Calu3 (cell line): ENCODE results near the gene DDX39B. TPM values are rescaled to one million over a fixed set of nuclear protein-coding genes. Genes with fewer than 3 reads are reported as not detected.

ENCODE experiments used
- BruUV-seq: library from RNA; stranded (reverse); fragments of 400-500 nt; replicated peaks from 2 replicates; lab custom pipeline; 2021; lab: Mats Ljungman, UMichigan
- CTCF ChIA-PET: fragments of 300-600 bp; sonication (Branson Sonifier 250); formaldehyde crosslinking; loops from one replicate; lab custom pipeline; 2022; ENCODE audit warnings: antibody characterized with exemption; lab: Charles Lee
- DNase-seq: peaks from one replicate; pipeline ENCODE4 v3.0.0; 2022
- H3K27ac Mint-ChIP-seq: one replicate; pipeline ENCODE4 v1.8.0; 2022; ENCODE audit warnings: mixed read lengths; ENCODE audit not compliant: unreplicated experiment
- H3K27me3 Mint-ChIP-seq: one replicate; pipeline ENCODE4 v1.8.0; 2022; ENCODE audit warnings: mixed read lengths; ENCODE audit not compliant: unreplicated experiment
- H3K36me3 Mint-ChIP-seq: one replicate; pipeline ENCODE4 v1.8.0; 2022; ENCODE audit warnings: mild to moderate bottlenecking, moderate library complexity, mixed read lengths; ENCODE audit not compliant: insufficient read depth, unreplicated experiment
- H3K4me1 Mint-ChIP-seq: one replicate; pipeline ENCODE4 v1.8.0; 2022; ENCODE audit warnings: mild to moderate bottlenecking, low read depth, mixed read lengths; ENCODE audit not compliant: unreplicated experiment
- H3K4me3 Mint-ChIP-seq: one replicate; pipeline ENCODE4 v1.8.0; 2022; ENCODE audit warnings: mild to moderate bottlenecking, low read depth, moderate library complexity, mixed read lengths; ENCODE audit not compliant: unreplicated experiment
- H3K9me3 Mint-ChIP-seq: one replicate; pipeline ENCODE4 v1.8.0; 2022; ENCODE audit warnings: low read depth, mixed read lengths; ENCODE audit not compliant: unreplicated experiment
- intact Hi-C: fragments of 100-400 bp; cut with micrococcal nuclease; formaldehyde crosslinking; loops from one replicate; pipeline ENCODE4 v1.10.0; 2022; ENCODE audit not compliant: unreplicated experiment
- total RNA-seq: library from RNA; stranded (reverse); gene quantifications from 2 replicates; pipeline ENCODE4 v1.2.3, GENCODE V29; 2022
- TF ChIP-seq, protein P1 (sequence below): fragments of 200-600 bp; IDR thresholded peaks from one replicate; pipeline ENCODE4 v1.8.0; 2022; ENCODE audit warnings: antibody characterized with exemption; ENCODE audit not compliant: unreplicated experiment

Gene DDX39B
- total RNA-seq, 1 experiment from 2014 or later: 646 TPM

DNA sequence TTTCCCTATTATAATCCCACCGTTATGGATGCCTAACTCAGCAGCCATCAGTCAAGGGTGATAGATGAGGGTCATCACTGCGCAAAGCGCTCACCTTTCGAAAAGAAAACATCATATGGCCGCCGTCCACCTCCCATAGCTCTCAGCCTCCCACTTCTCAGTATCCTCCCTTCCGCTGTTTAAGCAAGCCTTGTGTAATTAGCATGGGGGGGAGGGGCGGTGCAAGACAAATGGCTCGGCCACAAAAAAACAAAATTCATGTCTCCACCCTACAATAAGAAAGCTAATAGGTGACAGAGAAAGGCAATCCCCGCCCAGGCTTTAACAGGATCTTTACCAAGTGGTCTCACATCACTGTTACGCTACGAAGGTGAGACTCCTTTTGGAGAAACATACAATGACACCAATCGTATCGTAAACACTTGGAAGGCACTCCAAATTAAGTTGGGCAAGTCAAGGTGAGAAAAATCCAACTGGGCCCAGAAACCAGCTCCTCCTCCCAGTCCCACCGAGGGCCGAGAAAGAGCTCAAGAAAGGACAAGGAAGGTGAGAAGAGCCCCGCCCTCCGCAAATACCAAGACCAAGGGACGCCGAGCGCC is 645 bp downstream of the DDX39B start:
- DNase-seq: peak; percentile 69
- intact Hi-C loops: loop anchor here (1.0 kb wide), 1 partner anchor 48 kb away; no protein-coding TSS in a partner anchor
- Mint-ChIP-seq H3K27me3 (no peaks in the 10 kb centered on the region), H3K4me3 (peak overlapping the region; percentile 70), H3K36me3 (peaks cover 67% of the 10 kb centered on the region), H3K4me1 (peaks cover 34% of the 10 kb centered on the region), H3K27ac (peak overlapping the region; percentile 88), H3K9me3 (no peaks in the 10 kb centered on the region)
- TSS peak; percentile 67 for BruUV-seq
- CTCF ChIA-PET: interaction anchor here (1.0 to 3.3 kb wide), 12 partner anchors 10 to 196 kb away, joined by 3 to 16 read pairs (median 7); partner anchors contain the start of genes C6orf47, MCCD1 and MICB
- TF ChIP-seq, protein P1, sequence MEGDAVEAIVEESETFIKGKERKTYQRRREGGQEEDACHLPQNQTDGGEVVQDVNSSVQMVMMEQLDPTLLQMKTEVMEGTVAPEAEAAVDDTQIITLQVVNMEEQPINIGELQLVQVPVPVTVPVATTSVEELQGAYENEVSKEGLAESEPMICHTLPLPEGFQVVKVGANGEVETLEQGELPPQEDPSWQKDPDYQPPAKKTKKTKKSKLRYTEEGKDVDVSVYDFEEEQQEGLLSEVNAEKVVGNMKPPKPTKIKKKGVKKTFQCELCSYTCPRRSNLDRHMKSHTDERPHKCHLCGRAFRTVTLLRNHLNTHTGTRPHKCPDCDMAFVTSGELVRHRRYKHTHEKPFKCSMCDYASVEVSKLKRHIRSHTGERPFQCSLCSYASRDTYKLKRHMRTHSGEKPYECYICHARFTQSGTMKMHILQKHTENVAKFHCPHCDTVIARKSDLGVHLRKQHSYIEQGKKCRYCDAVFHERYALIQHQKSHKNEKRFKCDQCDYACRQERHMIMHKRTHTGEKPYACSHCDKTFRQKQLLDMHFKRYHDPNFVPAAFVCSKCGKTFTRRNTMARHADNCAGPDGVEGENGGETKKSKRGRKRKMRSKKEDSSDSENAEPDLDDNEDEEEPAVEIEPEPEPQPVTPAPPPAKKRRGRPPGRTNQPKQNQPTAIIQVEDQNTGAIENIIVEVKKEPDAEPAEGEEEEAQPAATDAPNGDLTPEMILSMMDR: no peak

DNA sequence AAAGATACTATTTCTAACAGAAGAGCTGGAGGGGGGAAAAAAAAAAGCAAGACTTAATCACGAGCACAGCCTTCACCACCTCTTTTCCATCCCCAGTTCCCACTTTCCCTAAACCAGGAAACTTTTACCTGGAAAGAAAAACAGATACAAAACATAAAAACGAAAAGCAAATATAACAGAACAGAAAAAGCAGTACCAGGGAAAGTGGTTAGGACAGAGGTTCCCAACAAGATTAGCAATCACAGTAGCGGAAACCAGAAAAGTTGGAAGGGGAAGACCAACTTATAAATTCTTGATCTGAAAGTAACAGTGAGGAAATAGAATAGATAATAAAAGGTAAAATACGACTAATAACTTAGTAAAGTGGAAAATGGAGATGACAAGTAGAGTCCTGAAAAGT is 1.2 kb downstream of the DDX39B start:
- Mint-ChIP-seq H3K36me3 (peaks cover 72% of the 10 kb centered on the region), H3K9me3 (no peaks in the 10 kb centered on the region), H3K27ac (peak overlapping the region; percentile 88), H3K27me3 (no peaks in the 10 kb centered on the region), H3K4me3 (peak overlapping the region; percentile 70), H3K4me1 (peaks cover 36% of the 10 kb centered on the region)
- CTCF ChIA-PET: interaction anchor here (1.0 to 3.3 kb wide), 9 partner anchors 11 to 197 kb away, joined by 3 to 16 read pairs (median 7); partner anchors contain the start of genes MCCD1 and MICB
- no peak for DNase-seq
- TF ChIP-seq, protein P1: no peak
- intact Hi-C loops: loop anchor here (1.0 kb wide), 2 partner anchors 43 to 47 kb away; no protein-coding TSS in a partner anchor
- no TSS peak for BruUV-seq

DNA sequence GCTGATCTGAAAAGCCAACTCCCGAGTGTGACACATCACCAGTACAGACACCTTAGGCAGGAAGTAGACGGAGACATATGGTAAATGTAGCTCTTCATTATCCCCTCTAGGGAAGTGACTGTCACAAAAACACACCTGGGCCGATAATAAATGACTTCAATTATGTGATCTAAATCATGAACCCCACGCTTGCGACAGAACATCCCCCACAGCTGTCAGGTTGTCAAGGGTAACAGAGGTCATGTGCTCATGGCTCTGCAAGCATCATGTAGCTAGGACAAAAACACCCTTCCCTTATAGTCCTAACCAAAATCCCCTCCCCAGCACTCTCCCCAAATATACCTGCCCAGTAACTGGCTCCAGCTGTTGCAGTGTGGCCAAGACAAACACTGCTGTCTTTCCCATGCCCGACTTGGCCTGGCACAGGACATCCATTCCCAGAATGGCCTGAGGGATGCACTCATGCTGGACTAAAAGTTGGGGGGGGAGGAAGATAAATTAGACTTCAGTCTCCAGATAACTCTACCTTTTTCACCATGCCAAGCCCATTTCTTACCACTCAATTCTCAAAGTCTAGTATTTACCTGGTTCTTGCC is 2.9 kb downstream of the DDX39B start:
- CTCF ChIA-PET: interaction anchor here (1.5 kb wide), 1 partner anchor 44 kb away, joined by 4 read pairs; no protein-coding TSS in a partner anchor
- no TSS peak for BruUV-seq
- H3K36me3 Mint-ChIP-seq: peaks cover 90% of the 10 kb centered on the region

DNA sequence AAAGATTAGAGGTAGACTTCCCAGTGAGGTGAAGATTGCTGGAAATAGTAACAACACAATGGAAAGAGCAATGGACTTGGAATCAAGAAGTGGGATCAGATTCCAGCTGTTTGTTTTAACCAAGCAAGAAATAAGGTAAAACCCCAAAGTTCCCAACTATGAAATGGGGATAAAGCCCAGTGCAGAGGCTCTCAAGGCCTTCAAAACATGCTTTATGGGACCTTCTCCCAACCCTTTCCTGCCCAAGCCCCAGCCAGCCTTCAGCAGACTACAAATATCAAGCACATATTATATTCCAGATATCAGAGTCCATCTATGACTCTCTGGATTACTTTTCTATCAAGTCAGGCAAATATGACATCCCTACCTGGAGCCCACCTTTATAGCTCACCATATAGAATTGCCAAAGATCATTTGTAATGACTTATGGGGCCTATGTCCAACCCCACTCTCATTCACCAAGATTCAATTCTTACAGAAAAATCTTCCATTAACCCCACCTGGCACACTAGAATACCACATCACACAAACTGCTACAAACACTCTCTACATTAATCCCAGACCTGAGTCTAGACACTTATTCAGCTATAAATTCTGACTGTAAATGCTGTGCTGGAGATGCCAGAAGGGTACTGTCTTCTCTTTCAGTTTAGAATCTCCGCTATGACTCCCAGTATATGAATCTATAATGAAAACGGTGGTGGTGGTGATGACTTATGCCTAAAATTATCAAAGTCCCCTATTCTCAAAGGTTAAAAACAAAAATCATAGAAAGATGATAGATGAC is 6.1 kb downstream of the DDX39B start:
- no TSS peak for BruUV-seq
- peak overlapping the region; percentile 48 for H3K27ac Mint-ChIP-seq
- H3K4me3 Mint-ChIP-seq: no peak overlapping the region
- H3K27me3 Mint-ChIP-seq: no peaks in the 10 kb centered on the region
- TF ChIP-seq, protein P1: no peak
- H3K4me1 Mint-ChIP-seq: peaks cover 49% of the 10 kb centered on the region
- no peaks in the 10 kb centered on the region for H3K9me3 Mint-ChIP-seq
- peaks cover 100% of the 10 kb centered on the region for H3K36me3 Mint-ChIP-seq
- no peak for DNase-seq
- intact Hi-C loops: no loop called here
- CTCF ChIA-PET: interaction anchor here (0.6 to 1.2 kb wide), 2 partner anchors 11 to 375 kb away, joined by 3 to 4 read pairs; no protein-coding TSS in a partner anchor

More for the DNA sequence above, 2.9 kb downstream of the DDX39B start:
- no peaks in the 10 kb centered on the region for H3K27me3 Mint-ChIP-seq
- peak overlapping the region; percentile 70 for H3K4me3 Mint-ChIP-seq
- intact Hi-C loops: no loop called here
- peak overlapping the region; percentile 88 for H3K27ac Mint-ChIP-seq
- TF ChIP-seq, protein P1: no peak
- peaks cover 41% of the 10 kb centered on the region for H3K4me1 Mint-ChIP-seq
- DNase-seq: no peak
- H3K9me3 Mint-ChIP-seq: no peaks in the 10 kb centered on the region
